T-helper 2 cell (primary cell): ENCODE measurements around the gene MUC5AC.
"Not testable (repeated sequence)": the region's sequence is repeated elsewhere in the genome, so short reads cannot be mapped to it uniquely, and the experiment has no call there.

Source experiments
- DNase-seq, 5 experiments: peaks; one replicate each; pipeline versions ENCODE4 v3.0.0 to v3.0.0-alpha.2; 2012 to 2022
- total RNA-seq, 2 donors: gene quantifications; one replicate each; lab custom pipeline; 2026; lab: John Stamatoyannopoulos, UW

Gene MUC5AC
- total RNA-seq: 0 reads per million in 2 donors

GRCh38 chr11:1157645-1158591, at the start of gene MUC5AC:
Gene MUC5AC, plus strand, starts transcription at chr11:1157953. Its CDS starts 47 bp downstream, at chr11:1158000.
- no peak for DNase-seq

GRCh38 chr11:1108246-1108900, 49.4 kb upstream of the MUC5AC start:
- no peak for DNase-seq

- no peak for DNase-seq
Observed at GRCh38 chr11:1109101-1109917, 48.4 kb upstream of the MUC5AC start.

- DNase-seq: no peak
Observed at GRCh38 chr11:1109918-1110705, 47.6 kb upstream of the MUC5AC start.

GRCh38 chr11:1111545-1112212, 46.1 kb upstream of the MUC5AC start:
- DNase-seq: no peak

- no peak for DNase-seq
Observed at GRCh38 chr11:1112351-1113191, 45.2 kb upstream of the MUC5AC start.

- DNase-seq: peak in 2 of 5 experiments; percentile 3
Observed at GRCh38 chr11:1113405-1114201, 44.1 kb upstream of the MUC5AC start.

- not testable (repeated sequence) for DNase-seq
Observed at GRCh38 chr11:1115292-1115691, 42.5 kb upstream of the MUC5AC start.

GRCh38 chr11:1116104-1116503, 41.6 kb upstream of the MUC5AC start:
- DNase-seq: no peak

- no peak for DNase-seq
Observed at GRCh38 chr11:1116666-1117390, 40.9 kb upstream of the MUC5AC start.

GRCh38 chr11:1117992-1118391, 39.8 kb upstream of the MUC5AC start:
- no peak for DNase-seq

- no peak for DNase-seq
Observed at GRCh38 chr11:1118755-1119603, 38.8 kb upstream of the MUC5AC start.

GRCh38 chr11:1119604-1120146, 38.1 kb upstream of the MUC5AC start:
- DNase-seq: no peak

- no peak for DNase-seq
Observed at GRCh38 chr11:1120532-1121330, 37.0 kb upstream of the MUC5AC start.

- DNase-seq: no peak
Observed at GRCh38 chr11:1121331-1121812, 36.4 kb upstream of the MUC5AC start.
